HepG2 (cell line): ENCODE measurements around the gene SMIM10L1. TPM values are rescaled to one million over a fixed set of nuclear protein-coding genes. Genes with fewer than 3 reads are reported as not detected.

Experiments used
- ATAC-seq: fragments of 200-7000 bp; cut with Tn5 transposase; 3 replicates; pipeline ENCODE4 v1.9.1; 2020; ENCODE audit warnings: mild to moderate bottlenecking, moderate library complexity
- BruUV-seq: library from RNA; stranded (reverse); fragments of 400-500 nt; replicated peaks from 2 replicates; lab custom pipeline; 2021; lab: Mats Ljungman, UMichigan
- CTCF ChIA-PET: fragments of 300-600 bp; formaldehyde crosslinking; extraction: SDS; loops from one replicate; lab custom pipeline; 2021; ENCODE audit warnings: low total read pairs, inconsistent platforms, low intra/inter-chr PET ratio; lab: Yijun Ruan, JAX
- POLR2A ChIA-PET: fragments of 350-600 bp; sonication (Branson Sonifier 250); formaldehyde crosslinking; loops from one replicate; lab custom pipeline; 2020; ENCODE audit warnings: antibody characterized with exemption, inconsistent platforms; lab: Yijun Ruan, JAX
- DNase-seq: peaks from one replicate; pipeline ENCODE4 v3.0.0-alpha.2; 2015; ENCODE audit warnings: low spot score
- FAIRE-seq: peaks from 3 replicates; lab custom pipeline; 2011; peaks lifted over from hg19 to GRCh38; lab: Jason Lieb, UNC
- H2AFZ ChIP-seq: one replicate; pipeline ENCODE4 v1.6.1; 2011; ENCODE audit warnings: low read length, inconsistent platforms
- H3K27ac ChIP-seq: fragments of 300-600 bp; 3 replicates; pipeline ENCODE4 v1.8.0; 2011; ENCODE audit warnings: mixed run types, mild to moderate bottlenecking, mixed read lengths, low read length, inconsistent platforms; ENCODE audit not compliant: insufficient read depth; ENCODE audit errors: extremely low read length
- H3K27me3 ChIP-seq, 2 experiments: fragments of 200-600 bp in 1 of 2; 2 replicates in 1 of 2; 3 replicates in 1 of 2; pipeline versions ENCODE4 v1.6.0 to v1.8.0; 2011; ENCODE audit warnings: low read length in 2 of 2, mild to moderate bottlenecking in 2 of 2, moderate library complexity in 2 of 2, inconsistent platforms in 1 of 2; ENCODE audit not compliant: insufficient read depth in 2 of 2, control insufficient read depth in 1 of 2
- H3K36me3 ChIP-seq, 2 experiments: fragments of 200-600 bp in 1 of 2; replicated peaks in 1 of 2; 2 replicates in 1 of 2; 3 replicates in 1 of 2; pipeline versions ENCODE4 v1.5.1 to v1.8.0; 2011; ENCODE audit warnings: low read length in 2 of 2, inconsistent platforms in 1 of 2; ENCODE audit not compliant: insufficient read depth in 2 of 2, control insufficient read depth in 1 of 2
- H3K4me1 ChIP-seq: 2 replicates; pipeline ENCODE4 v1.5.1; 2012; ENCODE audit warnings: low read length, inconsistent platforms; ENCODE audit not compliant: insufficient read depth
- H3K4me2 ChIP-seq: 2 replicates; pipeline ENCODE4 v1.6.0; 2011; ENCODE audit warnings: low read depth, low read length, inconsistent platforms
- H3K4me3 ChIP-seq, 3 experiments: fragments of 200-600 bp in 1 of 3; sonication (generic), shearing (Covaris generic) in 1 of 3; replicated peaks in 1 of 3; 2 replicates each; pipeline ENCODE4 v1.5.1; 2011 to 2016; ENCODE audit warnings: low read length in 3 of 3, inconsistent platforms in 2 of 3, low read depth in 2 of 3, mild to moderate bottlenecking in 2 of 3, control low read depth in 1 of 3, mixed read lengths in 1 of 3; ENCODE audit not compliant: insufficient read depth in 1 of 3
- H3K79me2 ChIP-seq: one replicate; pipeline ENCODE4 v1.6.1; 2011; ENCODE audit warnings: low read length, inconsistent platforms; ENCODE audit not compliant: insufficient read depth
- H3K9ac ChIP-seq: 2 replicates; pipeline ENCODE4 v1.6.0; 2011; ENCODE audit warnings: mild to moderate bottlenecking, low read depth, low read length, inconsistent platforms; ENCODE audit not compliant: insufficient read depth
- H3K9me3 ChIP-seq: 2 replicates; pipeline ENCODE4 v1.5.1; 2012; ENCODE audit warnings: mild to moderate bottlenecking, low read length
- H4K20me1 ChIP-seq: 2 replicates; pipeline ENCODE4 v1.6.0; 2011; ENCODE audit warnings: inconsistent platforms, mild to moderate bottlenecking, low read length, moderate library complexity; ENCODE audit not compliant: insufficient read depth
- ARHGAP35 ChIP-seq: sonication (generic); formaldehyde crosslinking; IDR thresholded peaks from 2 replicates; pipeline ENCODE4 v1.9.0; 2022; ENCODE audit warnings: mild to moderate bottlenecking, inconsistent platforms, moderate library complexity, missing genetic modification reagents, borderline replicate concordance
- CEBPB ChIP-seq: IDR thresholded peaks from 2 replicates; pipeline ENCODE4 v1.6.1; 2011; ENCODE audit warnings: low read depth, low read length, improper control_type of control experiment, borderline replicate concordance
- CHCHD3 ChIP-seq: sonication (generic); formaldehyde crosslinking; IDR thresholded peaks from 2 replicates; pipeline ENCODE4 v1.8.0; 2022; ENCODE audit warnings: mild to moderate bottlenecking, missing genetic modification reagents, moderate library complexity
- FOSL2 ChIP-seq: sonication (generic); formaldehyde crosslinking; IDR thresholded peaks from 2 replicates; pipeline ENCODE4 v1.4.0; 2020; ENCODE audit warnings: missing genetic modification reagents
- FOXA1 ChIP-seq, 2 experiments: fragments of 450-650 bp in 1 of 2; sonication (generic) in 1 of 2; formaldehyde crosslinking in 1 of 2; IDR thresholded peaks; 2 replicates each; pipeline versions ENCODE4 v1.4.0 to v1.6.1; 2016 to 2020; ENCODE audit warnings: missing genetic modification reagents in 1 of 2
- KLF6 ChIP-seq: IDR thresholded peaks from 2 replicates; pipeline ENCODE4 v1.8.0; 2016; ENCODE audit warnings: missing biosample characterization, missing genetic modification reagents
- NFRKB ChIP-seq: fragments of 450-650 bp; IDR thresholded peaks from 2 replicates; pipeline ENCODE4 v1.6.1; 2017
- SAFB2 ChIP-seq: sonication (generic); formaldehyde crosslinking; IDR thresholded peaks from 2 replicates; pipeline ENCODE4 v1.5.1; 2020; ENCODE audit warnings: missing genetic modification reagents, low read depth, mild to moderate bottlenecking, borderline replicate concordance
- ZNF296 ChIP-seq: sonication (generic); formaldehyde crosslinking; conservative IDR thresholded peaks from 2 replicates; pipeline ENCODE4 v1.5.0; 2020; ENCODE audit warnings: mild to moderate bottlenecking, missing genetic modification reagents
- ZNF317 ChIP-seq: sonication (generic); formaldehyde crosslinking; IDR thresholded peaks from 2 replicates; pipeline ENCODE4 v1.5.0; 2020; ENCODE audit warnings: mild to moderate bottlenecking, missing genetic modification reagents
- ZNF773 ChIP-seq: sonication (generic); formaldehyde crosslinking; IDR thresholded peaks from 2 replicates; pipeline ENCODE4 v1.4.0; 2020; ENCODE audit warnings: missing genetic modification reagents, borderline replicate concordance
- in situ Hi-C: cut with HindIII; loops from 2 replicates; pipeline ENCODE4 v1.10.0; 2017; ENCODE audit warnings: low pct_unique_long_range_greater_than_20kb; ENCODE audit not compliant: extremely low pct_ligation_motif_present
- intact Hi-C: fragments of 100-400 bp; cut with micrococcal nuclease; formaldehyde crosslinking; loops from one replicate; pipeline ENCODE4 v1.10.0; 2022; ENCODE audit not compliant: unreplicated experiment
- polyA plus RNA-seq, 8 experiments: library from polyadenylated mRNA; depleted of rRNA in 3 of 8; stranded (reverse) in 7 of 8; unstranded in 1 of 8; fragments of >200 nt; fragmentation: Illumina TruSeq in 4 of 8; extraction: Trizol in 4 of 8; gene quantifications; 2 replicates each; pipeline versions ENCODE4 v1.2.1 to v1.2.3, GENCODE V29; 2011 to 2016; ENCODE audit warnings: low read depth in 4 of 8, missing spikeins in 1 of 8, mixed read lengths in 1 of 8; ENCODE audit not compliant: insufficient read depth in 1 of 8
- total RNA-seq, 5 experiments: library from RNA; depleted of rRNA; stranded (reverse); fragments of >200 nt; fragmentation: Illumina TruSeq; extraction: Trizol; gene quantifications; 2 replicates each; pipeline ENCODE4 v1.2.3, GENCODE V29; 2016; ENCODE audit warnings: low read depth in 1 of 5
- TF ChIP-seq, protein P1 (sequence below): sonication (generic); formaldehyde crosslinking; IDR thresholded peaks from 2 replicates; pipeline ENCODE4 v1.8.0; 2022; ENCODE audit warnings: missing genetic modification reagents, mild to moderate bottlenecking, moderate library complexity, borderline replicate concordance
- TF ChIP-seq, protein P2 (sequence below): sonication (generic); formaldehyde crosslinking; IDR thresholded peaks from 2 replicates; pipeline ENCODE4 v1.9.0; 2021; ENCODE audit warnings: mild to moderate bottlenecking, missing genetic modification reagents

SMIM10L1 gene
- total and polyA plus RNA-seq, 2 of the 13 experiments (the other 11 are each of a cell fraction or from before 2014, with no cell fraction given) = 3.7 to 11.8 TPM

DNA sequence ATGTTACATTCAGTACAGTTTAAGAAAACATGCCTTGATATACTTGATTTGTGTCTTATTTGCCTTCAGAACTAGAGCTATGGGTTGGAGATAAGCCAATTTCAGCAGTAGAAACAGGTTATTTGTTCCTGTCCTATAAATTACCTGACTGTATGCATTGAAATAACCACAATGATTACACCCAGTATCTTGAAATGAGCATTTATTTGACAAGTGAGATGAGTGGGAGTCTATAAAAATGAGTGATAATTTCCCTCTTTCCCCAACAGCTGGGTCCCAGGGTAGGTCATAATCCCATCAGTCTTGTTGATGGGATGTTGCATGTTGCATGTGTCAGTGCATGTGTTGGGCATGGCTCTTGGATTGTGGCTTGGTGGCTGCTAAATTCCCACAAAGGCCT, 12.0 kb downstream of the SMIM10L1 start:
- BruUV-seq = no TSS peak
- Histone ChIP-seq H3K27ac (no peak overlapping the region), H3K4me3 (no peak overlapping the region), H3K9ac (no peak overlapping the region), H3K79me2 (no peaks in the 10 kb centered on the region), H3K9me3 (no peaks in the 10 kb centered on the region), H3K4me2 (no peak overlapping the region), H2AFZ (no peak overlapping the region), H3K36me3 (no peaks in the 10 kb centered on the region), H3K27me3 (no peaks in the 10 kb centered on the region), H4K20me1 (no peaks in the 10 kb centered on the region), H3K4me1 (no peaks in the 10 kb centered on the region)
- DNase-seq = no peak
- ChIA-PET CTCF (no interaction called here), POLR2A (interaction anchor here (1.3 kb wide), 1 partner anchor 12 kb away, joined by 4 read pairs; the partner anchor contains the start of gene SMIM10L1)
- TF ChIP-seq CHCHD3 (CRISPR knock-in tag) (no peak), KLF6 (CRISPR knock-in tag) (no peak), ZNF317 (CRISPR knock-in tag) (no peak), NFRKB (no peak), SAFB2 (CRISPR knock-in tag) (no peak), ARHGAP35 (CRISPR knock-in tag) (no peak), ZNF296 (CRISPR knock-in tag) (no peak), FOXA1 (IDR thresholded peaks at IDR 0.05) (no peak), FOXA1 (CRISPR knock-in tag; IDR thresholded peaks at IDR 0.05) (no peak), ZNF773 (CRISPR knock-in tag) (no peak), FOSL2 (no peak), CEBPB (no peak)
- TF ChIP-seq, protein P1, sequence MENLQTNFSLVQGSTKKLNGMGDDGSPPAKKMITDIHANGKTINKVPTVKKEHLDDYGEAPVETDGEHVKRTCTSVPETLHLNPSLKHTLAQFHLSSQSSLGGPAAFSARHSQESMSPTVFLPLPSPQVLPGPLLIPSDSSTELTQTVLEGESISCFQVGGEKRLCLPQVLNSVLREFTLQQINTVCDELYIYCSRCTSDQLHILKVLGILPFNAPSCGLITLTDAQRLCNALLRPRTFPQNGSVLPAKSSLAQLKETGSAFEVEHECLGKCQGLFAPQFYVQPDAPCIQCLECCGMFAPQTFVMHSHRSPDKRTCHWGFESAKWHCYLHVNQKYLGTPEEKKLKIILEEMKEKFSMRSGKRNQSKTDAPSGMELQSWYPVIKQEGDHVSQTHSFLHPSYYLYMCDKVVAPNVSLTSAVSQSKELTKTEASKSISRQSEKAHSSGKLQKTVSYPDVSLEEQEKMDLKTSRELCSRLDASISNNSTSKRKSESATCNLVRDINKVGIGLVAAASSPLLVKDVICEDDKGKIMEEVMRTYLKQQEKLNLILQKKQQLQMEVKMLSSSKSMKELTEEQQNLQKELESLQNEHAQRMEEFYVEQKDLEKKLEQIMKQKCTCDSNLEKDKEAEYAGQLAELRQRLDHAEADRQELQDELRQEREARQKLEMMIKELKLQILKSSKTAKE (CRISPR knock-in tag) = no peak
- TF ChIP-seq, protein P2, sequence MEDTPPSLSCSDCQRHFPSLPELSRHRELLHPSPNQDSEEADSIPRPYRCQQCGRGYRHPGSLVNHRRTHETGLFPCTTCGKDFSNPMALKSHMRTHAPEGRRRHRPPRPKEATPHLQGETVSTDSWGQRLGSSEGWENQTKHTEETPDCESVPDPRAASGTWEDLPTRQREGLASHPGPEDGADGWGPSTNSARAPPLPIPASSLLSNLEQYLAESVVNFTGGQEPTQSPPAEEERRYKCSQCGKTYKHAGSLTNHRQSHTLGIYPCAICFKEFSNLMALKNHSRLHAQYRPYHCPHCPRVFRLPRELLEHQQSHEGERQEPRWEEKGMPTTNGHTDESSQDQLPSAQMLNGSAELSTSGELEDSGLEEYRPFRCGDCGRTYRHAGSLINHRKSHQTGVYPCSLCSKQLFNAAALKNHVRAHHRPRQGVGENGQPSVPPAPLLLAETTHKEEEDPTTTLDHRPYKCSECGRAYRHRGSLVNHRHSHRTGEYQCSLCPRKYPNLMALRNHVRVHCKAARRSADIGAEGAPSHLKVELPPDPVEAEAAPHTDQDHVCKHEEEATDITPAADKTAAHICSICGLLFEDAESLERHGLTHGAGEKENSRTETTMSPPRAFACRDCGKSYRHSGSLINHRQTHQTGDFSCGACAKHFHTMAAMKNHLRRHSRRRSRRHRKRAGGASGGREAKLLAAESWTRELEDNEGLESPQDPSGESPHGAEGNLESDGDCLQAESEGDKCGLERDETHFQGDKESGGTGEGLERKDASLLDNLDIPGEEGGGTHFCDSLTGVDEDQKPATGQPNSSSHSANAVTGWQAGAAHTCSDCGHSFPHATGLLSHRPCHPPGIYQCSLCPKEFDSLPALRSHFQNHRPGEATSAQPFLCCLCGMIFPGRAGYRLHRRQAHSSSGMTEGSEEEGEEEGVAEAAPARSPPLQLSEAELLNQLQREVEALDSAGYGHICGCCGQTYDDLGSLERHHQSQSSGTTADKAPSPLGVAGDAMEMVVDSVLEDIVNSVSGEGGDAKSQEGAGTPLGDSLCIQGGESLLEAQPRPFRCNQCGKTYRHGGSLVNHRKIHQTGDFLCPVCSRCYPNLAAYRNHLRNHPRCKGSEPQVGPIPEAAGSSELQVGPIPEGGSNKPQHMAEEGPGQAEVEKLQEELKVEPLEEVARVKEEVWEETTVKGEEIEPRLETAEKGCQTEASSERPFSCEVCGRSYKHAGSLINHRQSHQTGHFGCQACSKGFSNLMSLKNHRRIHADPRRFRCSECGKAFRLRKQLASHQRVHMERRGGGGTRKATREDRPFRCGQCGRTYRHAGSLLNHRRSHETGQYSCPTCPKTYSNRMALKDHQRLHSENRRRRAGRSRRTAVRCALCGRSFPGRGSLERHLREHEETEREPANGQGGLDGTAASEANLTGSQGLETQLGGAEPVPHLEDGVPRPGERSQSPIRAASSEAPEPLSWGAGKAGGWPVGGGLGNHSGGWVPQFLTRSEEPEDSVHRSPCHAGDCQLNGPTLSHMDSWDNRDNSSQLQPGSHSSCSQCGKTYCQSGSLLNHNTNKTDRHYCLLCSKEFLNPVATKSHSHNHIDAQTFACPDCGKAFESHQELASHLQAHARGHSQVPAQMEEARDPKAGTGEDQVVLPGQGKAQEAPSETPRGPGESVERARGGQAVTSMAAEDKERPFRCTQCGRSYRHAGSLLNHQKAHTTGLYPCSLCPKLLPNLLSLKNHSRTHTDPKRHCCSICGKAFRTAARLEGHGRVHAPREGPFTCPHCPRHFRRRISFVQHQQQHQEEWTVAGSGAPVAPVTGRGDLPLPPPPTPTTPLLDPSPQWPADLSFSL (CRISPR knock-in tag) = no peak
- ATAC-seq = no peak
- no peak for FAIRE-seq
- intact Hi-C loops (no loop called here), in situ Hi-C loops (no loop called here)
